HepG2 (cell line): ENCODE results near the gene RHBDD3.
"Not testable (repeated sequence)": the region's sequence is repeated elsewhere in the genome, so short reads cannot be mapped to it uniquely, and the experiment has no call there.

Source experiments
- CTCF ChIP-seq: sonication (generic); formaldehyde crosslinking; IDR thresholded peaks from 2 replicates; pipeline ENCODE4 v1.5.0; 2020; ENCODE audit warnings: mild to moderate bottlenecking, missing genetic modification reagents, moderate library complexity
- FOXK1 ChIP-seq: sonication (generic); formaldehyde crosslinking; IDR thresholded peaks from 2 replicates; pipeline ENCODE4 v1.4.0; 2020; ENCODE audit warnings: low read depth, missing genetic modification reagents, borderline replicate concordance
- MXI1 ChIP-seq: IDR thresholded peaks from 3 replicates; pipeline ENCODE4 v1.6.1; 2012; ENCODE audit warnings: low read depth, low read length, inconsistent platforms, borderline replicate concordance
- SYNCRIP ChIP-seq: fragments of 200-400 bp; formaldehyde crosslinking; IDR thresholded peaks from 2 replicates; pipeline ENCODE4 v1.6.1; 2018; ENCODE audit warnings: mild to moderate bottlenecking, low read depth, low read length; ENCODE audit not compliant: insufficient read depth
- TFDP2 ChIP-seq: sonication (generic); formaldehyde crosslinking; IDR thresholded peaks from 2 replicates; pipeline ENCODE4 v1.4.0; 2020; ENCODE audit warnings: missing genetic modification reagents
- ZFX ChIP-seq: sonication (generic); formaldehyde crosslinking; IDR thresholded peaks from 2 replicates; pipeline ENCODE4 v1.4.0; 2020; ENCODE audit warnings: mild to moderate bottlenecking, low read depth, missing genetic modification reagents, moderate library complexity
- ZNF205 ChIP-seq: IDR thresholded peaks from 2 replicates; pipeline ENCODE4 v1.6.1; 2018; ENCODE audit warnings: missing biosample characterization, missing genetic modification reagents

- not testable (repeated sequence) for TF ChIP-seq FOXK1 (CRISPR knock-in tag); ZFX (CRISPR knock-in tag); MXI1; CTCF (CRISPR knock-in tag); TFDP2 (CRISPR knock-in tag); ZNF205; SYNCRIP
Measured at GRCh38 chr22:29219409-29219782, 48.4 kb downstream of the RHBDD3 start.
